GM12873 (cell line): ENCODE measurements around the gene SRP72.

ENCODE experiments used
- TF ChIP-seq, protein P1 (sequence below): IDR thresholded peaks from 2 replicates; pipeline ENCODE4 v1.5.1; 2012; ENCODE audit warnings: low read depth, mild to moderate bottlenecking, moderate library complexity, low read length, control low read depth; ENCODE audit not compliant: insufficient read depth; ENCODE audit errors: missing control alignments

Gene SRP72

GRCh38 chr4:56433280-56433679 is 34.1 kb upstream of the SRP72 start:
- TF ChIP-seq, protein P1, sequence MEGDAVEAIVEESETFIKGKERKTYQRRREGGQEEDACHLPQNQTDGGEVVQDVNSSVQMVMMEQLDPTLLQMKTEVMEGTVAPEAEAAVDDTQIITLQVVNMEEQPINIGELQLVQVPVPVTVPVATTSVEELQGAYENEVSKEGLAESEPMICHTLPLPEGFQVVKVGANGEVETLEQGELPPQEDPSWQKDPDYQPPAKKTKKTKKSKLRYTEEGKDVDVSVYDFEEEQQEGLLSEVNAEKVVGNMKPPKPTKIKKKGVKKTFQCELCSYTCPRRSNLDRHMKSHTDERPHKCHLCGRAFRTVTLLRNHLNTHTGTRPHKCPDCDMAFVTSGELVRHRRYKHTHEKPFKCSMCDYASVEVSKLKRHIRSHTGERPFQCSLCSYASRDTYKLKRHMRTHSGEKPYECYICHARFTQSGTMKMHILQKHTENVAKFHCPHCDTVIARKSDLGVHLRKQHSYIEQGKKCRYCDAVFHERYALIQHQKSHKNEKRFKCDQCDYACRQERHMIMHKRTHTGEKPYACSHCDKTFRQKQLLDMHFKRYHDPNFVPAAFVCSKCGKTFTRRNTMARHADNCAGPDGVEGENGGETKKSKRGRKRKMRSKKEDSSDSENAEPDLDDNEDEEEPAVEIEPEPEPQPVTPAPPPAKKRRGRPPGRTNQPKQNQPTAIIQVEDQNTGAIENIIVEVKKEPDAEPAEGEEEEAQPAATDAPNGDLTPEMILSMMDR = no peak

- TF ChIP-seq, protein P1 = no peak
These were observed 32.7 kb upstream of the SRP72 start for GRCh38 chr4:56434599-56435139.

DNA sequence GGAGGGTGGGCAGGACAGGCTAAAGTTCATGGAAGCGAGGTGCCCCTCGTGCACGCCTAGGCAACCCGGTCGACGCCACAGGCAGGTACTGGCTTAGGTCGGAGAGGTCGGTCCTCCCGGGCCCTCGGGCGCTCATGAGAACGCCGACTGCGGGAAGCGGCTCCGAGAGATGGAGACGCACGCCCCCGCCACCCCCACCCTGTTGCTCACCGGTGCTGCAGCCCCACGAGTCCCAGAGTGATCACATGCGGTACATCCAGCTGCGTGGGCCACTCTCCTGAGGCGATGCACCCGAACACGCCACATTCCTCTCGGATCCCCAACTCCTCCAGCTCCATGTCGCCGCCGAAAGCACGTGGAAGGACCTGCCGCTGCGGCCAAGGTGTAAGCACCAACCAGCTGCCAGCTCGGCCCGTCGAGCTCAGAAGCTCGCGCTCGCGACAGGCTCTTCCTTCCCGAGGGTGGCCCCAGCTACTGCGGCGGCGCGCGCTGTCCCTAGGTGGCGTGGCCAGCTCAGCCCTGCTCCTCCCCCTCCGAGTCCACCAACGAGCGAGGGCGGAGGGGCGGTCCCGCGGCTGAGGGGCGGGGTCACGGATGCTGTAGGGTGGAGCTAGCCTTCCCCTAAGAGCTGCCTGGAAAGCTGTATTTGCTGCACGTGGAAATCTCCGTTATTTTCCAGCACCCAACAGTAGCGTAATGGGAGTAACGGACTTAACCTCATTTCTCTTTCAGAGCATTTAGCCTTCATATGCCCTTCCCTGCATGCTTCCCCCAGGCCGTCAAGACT is 32.1 kb upstream of the SRP72 start, which contains the start of gene PPAT:
PPAT (minus strand) TSS at position 476 of the 787 bp plus-strand sequence; CDS start at position 338, 138 bp downstream.
- TF ChIP-seq, protein P1 = peak; percentile 14

GRCh38 chr4:56438766-56439165 is 28.7 kb upstream of the SRP72 start:
- TF ChIP-seq, protein P1 = no peak

GRCh38 chr4:56440983-56441382 is 26.4 kb upstream of the SRP72 start:
- TF ChIP-seq, protein P1 = no peak

GRCh38 chr4:56444719-56445118 is 22.7 kb upstream of the SRP72 start:
- TF ChIP-seq, protein P1 = no peak

GRCh38 chr4:56445699-56446098 is 21.7 kb upstream of the SRP72 start:
- TF ChIP-seq, protein P1 = no peak
